Left renal pelvis (tissue), 4 donors: Measurements from ENCODE around the gene CD72. TPM values are rescaled to one million over a fixed set of nuclear protein-coding genes. Genes with fewer than 3 reads are reported as not detected.
"Not testable (repeated sequence)": the region's sequence is repeated elsewhere in the genome, so short reads cannot be mapped to it uniquely, and the experiment has no call there.

Source experiments
- DNase-seq, 4 donors: peaks; one replicate each; pipeline ENCODE4 v3.0.0-alpha.2; 2013; ENCODE audit warnings: low read depth in 4 of 4, low spot score in 3 of 4
- polyA plus RNA-seq, 4 donors: library from polyadenylated mRNA; unstranded; fragments of 120-200 nt; gene quantifications; one replicate each; pipeline ENCODE4 v1.2.1, GENCODE V29; 2013; ENCODE audit not compliant: insufficient read length in 4 of 4

Gene CD72
- polyA plus RNA-seq, 4 donors, result 1.8 to 3.3 (median 2.2) TPM

GRCh38 chr9:35650341-35651158, 32.3 kb upstream of the CD72 start, which contains the start of gene SIT1:
SIT1 (minus strand) TSS chr9:35650931; CDS start chr9:35650853, 78 bp downstream.
- no peak for DNase-seq

DNA sequence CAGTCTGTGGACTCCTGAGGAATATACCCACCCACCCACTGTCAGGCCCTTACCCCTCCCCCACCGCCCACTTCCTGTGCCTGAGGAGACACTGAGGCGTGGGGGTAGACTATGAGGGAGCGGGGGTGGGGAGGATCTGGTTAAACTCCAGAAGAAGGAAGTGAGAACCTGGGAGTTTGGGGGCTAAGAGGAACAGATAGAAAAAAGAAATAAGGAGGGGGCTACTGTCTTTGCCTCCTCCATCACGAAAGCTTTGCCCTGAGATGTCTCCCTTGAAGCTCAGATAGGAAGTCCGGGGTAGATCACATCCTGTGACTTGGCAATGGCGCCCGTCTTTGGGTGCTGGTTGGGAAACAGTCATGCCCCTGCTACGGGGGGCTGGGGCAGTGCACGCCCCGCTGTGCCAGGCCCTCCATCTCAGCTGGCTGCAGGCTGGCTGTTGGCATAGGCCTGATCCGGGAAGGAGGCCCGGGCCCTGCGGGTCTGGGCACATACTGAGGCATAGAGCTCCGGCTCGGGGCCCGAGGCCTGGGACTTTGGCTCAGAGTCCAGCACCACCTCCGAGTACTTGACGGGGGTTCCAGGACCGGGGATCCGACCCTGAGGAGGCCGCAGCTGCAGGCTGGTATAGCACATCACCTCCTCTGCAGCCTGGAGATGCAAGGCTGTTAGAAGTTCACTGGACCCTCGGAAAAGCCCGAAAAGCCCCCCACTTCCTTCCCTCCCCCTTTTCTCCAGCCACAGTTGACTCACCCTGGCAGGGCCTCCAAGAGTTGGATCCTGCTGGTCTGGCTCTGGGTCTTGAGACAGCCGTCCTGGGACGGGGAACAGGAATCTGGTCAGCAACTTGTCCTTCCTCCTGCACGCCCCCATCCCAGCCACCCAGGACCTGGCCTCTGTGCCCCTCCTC, 31.5 kb upstream of the CD72 start:
- no peak for DNase-seq

- DNase-seq, result peak; percentile 84 to 88 (median 86)
These were observed 28.5 kb upstream of the CD72 start for GRCh38 chr9:35646533-35647265.

GRCh38 chr9:35646153-35646532, 27.9 kb upstream of the CD72 start:
- peak in 3 of 4 donors; percentile 46 to 68 (median 57) for DNase-seq

DNA sequence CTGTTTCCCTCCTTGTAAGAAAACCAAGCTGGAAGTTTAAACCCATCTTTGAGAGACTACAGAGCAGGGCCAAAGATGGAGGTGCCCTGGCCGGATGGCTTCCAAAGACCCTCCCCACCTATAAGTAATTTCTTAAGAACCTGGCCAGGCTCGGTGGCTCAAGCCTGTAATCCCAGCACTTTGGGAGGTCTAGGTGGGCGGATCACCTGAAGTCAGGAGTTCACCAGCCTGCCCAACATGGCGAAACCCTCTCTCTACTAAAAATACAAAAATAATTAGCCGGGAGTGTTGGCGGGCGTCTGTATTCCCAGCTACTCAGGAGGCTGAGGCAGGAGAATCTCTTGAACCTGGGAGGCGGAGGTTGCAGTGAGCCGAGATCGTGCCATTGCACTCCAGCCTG, 27.5 kb upstream of the CD72 start:
- not testable (repeated sequence) for DNase-seq

DNA sequence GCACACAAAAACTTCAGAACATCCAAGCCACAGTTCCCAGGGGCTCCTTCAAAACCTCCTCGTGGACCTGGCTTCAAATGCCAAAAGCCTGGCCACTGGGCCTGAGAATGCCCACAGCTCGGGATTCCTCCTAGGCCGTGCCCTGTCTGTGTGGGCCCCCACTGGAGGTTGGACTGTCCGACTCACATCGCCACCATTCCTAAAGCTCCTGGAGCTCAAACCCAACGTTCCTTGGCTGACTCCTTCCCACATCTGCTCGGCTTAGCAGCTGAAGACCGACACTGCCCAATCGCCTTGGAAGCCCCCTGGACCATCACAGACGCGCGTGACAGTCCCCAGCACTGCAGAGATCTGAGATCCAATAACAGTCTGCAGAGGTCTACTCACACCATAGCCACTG, 24.8 kb upstream of the CD72 start:
- no peak for DNase-seq

DNA sequence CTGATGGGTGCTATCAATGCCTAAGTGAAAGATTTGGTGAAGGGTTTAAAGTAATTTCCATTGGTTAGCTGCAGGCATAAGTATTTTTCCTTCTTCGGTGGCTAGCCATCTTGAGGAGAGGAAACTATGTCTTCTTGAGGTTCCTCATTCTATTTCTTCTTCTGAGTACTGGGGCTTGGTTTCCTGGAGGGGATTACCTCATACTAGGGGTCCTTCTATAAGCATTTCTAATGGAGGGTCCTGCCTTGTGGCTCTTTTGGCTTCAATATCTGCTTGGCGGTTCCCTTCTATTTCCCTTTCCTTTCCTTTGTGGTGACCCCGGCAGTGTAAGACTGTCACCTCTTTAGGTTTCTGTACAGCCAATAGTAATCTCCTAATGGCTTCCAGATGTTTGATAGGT, 23.3 kb upstream of the CD72 start:
- not testable (repeated sequence) for DNase-seq

GRCh38 chr9:35640431-35640830, 22.2 kb upstream of the CD72 start:
- DNase-seq, result not testable (repeated sequence)

DNA sequence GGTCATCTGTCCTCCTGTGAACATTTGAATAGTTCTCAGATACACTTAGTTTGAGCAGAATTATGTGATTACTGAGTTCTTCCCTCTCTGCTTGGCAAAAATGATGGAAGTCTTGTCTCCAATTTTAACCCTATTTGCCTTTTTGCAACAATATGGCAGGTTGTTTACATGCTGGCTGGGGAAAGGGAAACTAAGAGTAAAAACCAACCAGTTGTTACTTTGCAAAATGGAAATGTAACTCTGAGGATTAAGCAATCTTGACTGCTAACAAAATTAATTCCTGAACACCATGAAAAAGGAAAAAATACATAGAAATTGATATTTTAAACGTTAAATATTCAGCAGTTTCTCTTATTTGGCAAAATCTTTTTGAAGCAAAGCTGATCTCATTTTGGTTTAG, 21.4 kb upstream of the CD72 start:
- DNase-seq, result no peak

- not testable (repeated sequence) for DNase-seq
These were observed 21.0 kb upstream of the CD72 start for GRCh38 chr9:35639225-35639624.

DNA sequence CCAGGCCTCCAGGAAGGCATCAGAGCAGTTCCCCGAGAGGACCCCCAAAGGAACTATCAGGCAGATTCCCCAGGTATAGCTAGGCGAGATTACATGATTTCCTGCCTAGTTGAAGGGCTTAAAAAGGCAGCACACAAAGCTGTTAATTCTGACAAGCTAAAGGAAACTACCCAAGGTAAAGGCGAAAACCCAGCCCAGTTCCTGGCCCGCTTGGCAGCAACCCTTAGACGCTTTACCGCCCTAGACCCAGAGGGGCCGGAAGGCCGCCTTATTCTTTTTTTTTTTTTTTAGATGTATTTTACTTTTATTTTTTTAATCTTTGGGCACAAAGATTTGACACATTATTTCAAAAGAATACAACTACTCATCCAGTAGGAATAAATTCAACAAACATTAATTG, 20.5 kb upstream of the CD72 start:
- not testable (repeated sequence) for DNase-seq

DNA sequence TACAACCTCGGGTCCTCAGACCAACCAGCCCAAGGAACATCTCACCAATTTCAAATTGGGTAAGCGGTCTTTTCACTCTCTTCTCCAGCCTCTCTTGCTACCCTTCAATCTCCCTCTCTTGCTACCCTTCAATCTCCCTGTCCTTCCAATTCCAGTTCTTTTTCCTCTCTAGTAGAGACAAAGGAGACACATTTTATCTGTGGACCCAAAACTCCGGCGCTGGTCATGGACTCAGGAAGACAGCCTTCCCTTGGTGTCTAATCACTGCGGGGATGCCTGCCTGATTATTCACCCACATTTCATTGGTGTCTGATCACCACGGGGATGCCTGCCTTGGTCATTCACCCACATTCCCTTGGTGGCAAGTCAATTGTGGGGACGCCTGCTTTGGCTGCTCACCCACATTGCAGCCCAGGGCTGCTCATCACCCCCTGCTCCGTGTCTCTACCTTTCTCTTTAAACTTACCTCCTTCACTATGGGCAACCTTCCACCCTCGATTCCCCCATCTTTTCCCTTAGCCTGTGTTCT, 19.3 kb upstream of the CD72 start:
- DNase-seq, result not testable (repeated sequence)

DNA sequence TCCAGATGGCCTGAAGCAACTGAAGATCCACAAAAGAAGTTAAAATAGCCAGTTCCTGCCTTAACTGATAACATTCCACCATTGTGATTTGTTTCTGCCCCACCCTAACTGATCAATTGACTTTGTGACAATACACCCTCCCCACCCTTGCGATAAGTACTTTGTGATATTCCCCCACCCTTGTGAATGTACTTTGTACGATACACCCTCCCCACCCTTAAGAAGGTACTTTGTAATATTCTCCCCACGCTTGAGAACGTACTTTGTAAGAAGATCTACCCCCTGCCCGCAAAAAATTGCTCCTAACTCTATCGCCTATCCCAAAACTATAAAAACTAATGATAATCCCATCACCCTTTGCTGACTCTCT, 18.6 kb upstream of the CD72 start:
- not testable (repeated sequence) for DNase-seq

DNA sequence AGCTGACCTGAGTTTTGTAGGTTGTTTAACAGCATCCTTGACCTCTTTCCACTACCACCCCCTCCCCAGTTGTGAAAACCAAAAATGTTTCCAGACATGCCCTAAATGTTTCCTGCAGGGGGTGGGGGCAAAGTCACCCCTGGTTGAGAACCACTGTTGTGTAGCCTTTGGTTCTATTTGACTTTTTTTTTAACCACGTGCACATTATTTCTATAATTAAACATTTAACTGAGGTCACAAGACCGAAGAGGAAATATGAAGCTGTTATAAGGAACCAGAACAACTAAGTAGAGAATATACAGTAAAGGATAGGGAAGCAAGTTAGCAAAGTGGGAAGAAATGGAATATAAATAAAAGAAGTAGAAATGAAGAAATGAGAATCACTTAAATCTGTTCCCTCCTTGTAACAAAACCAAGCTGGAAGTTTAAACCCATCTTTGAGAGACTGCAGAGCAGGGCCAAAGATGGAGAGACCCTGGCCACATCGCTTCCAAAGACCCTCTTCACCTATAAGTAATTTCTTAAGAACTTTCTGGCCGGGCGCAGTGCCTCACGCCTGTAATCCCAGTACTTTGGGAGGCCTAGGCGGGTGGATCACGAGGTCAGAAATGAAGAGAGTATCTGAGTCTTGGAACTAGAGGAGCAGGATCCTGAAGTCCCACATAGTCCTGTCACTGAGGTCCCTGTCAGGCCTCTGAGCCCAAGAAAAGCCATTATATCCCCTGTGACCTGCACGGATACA, 18.1 kb upstream of the CD72 start:
- DNase-seq, result no peak

DNA sequence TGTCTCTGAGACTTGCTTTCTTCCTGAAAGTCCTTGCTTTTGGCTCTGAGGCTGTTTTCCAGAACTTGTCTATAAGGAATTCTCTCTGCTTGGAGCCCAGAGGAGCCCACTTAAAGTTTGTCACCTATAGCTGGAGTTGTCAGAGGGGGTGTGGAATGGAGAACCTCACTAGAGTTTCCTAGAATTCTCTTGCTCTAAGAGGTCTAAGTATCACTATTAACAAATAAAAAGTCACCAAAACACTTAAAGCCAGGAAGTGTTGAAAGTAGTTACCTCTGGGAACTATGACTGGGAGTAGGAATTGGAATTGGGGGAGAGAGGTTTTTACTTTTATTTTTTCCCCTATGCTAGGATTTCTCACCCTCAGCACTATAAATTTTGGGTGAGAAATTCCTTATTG, 17.5 kb upstream of the CD72 start:
- no peak for DNase-seq

- DNase-seq, result no peak
These were observed 11.4 kb upstream of the CD72 start for GRCh38 chr9:35629597-35629996.

DNA sequence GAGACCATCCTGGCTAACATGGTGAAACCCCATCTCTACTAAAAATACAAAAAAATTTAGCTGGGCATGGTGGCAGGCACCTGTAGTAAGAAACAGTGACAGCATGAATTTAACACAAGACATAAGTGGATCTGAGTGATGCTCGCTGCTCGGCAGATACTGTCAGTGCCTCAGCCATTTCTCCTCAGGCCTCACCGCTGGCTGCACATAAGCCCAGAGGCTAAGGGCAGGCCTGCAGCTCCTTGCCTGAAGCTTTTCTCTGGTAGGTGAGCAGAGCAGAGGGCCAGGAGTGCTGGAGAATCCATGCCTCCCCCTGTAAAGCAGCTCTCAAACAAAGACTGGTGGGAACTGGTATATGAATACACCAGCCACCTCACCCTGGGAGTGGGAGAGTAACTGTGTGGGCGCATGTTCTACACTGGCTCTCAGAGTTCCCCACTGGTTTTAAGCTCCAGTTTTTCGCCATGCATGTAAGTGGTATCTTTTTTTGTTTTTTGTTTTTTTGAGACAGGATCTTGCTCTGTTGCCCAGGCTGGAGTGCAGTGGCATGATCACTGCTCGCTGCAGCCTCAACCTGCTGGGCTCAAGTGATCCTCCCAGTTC, 10.3 kb upstream of the CD72 start:
- no peak for DNase-seq

DNA sequence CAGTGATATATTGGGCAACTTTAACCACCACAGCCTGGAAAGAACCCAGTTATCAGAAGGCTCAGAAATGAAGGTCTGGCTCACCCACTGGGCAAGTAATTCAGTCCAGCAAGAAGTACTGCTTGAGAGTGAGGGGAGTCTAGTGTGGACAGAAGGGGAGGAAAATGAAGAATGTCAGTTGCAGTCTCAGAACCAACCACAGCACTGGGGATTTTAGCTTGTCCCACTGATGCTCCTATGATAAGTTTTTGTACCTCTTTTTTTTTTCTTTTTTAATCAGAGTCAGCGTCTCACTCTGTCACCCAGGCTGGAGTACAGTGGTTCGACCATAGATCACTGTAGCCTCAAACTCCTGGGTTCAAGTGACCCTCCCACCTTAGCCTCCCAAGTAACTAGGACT, 9.4 kb upstream of the CD72 start:
- DNase-seq, result no peak

- no peak for DNase-seq
These were observed 1.6 kb upstream of the CD72 start for GRCh38 chr9:35619800-35620158.
